HG03460 (cell line): ENCODE results near the gene NME7.
"Not testable (repeated sequence)": the region's sequence is repeated elsewhere in the genome, so short reads cannot be mapped to it uniquely, and the experiment has no call there.

Source experiments
- ATAC-seq: cut with Tn5 transposase; IDR thresholded peaks from one replicate; pipeline ENCODE4 v1.9.1; 2021; ENCODE audit not compliant: unreplicated experiment

NME7 gene

GRCh38 chr1:169307176-169307575 is 60.4 kb downstream of the NME7 start:
- no peak for ATAC-seq

- ATAC-seq: no peak
Observed at GRCh38 chr1:169305948-169306347, 61.6 kb downstream of the NME7 start.

- no peak for ATAC-seq
Observed at GRCh38 chr1:169305356-169305755, 62.2 kb downstream of the NME7 start.

- ATAC-seq: no peak
Observed at GRCh38 chr1:169300854-169301253, 66.7 kb downstream of the NME7 start.

- ATAC-seq: no peak
Observed at GRCh38 chr1:169298441-169298840, 69.2 kb downstream of the NME7 start.

- no peak for ATAC-seq
Observed at GRCh38 chr1:169295846-169296245, 71.8 kb downstream of the NME7 start.

GRCh38 chr1:169295425-169295824 is 72.2 kb downstream of the NME7 start:
- ATAC-seq: no peak

GRCh38 chr1:169289016-169289415 is 78.6 kb downstream of the NME7 start:
- no peak for ATAC-seq

- ATAC-seq: no peak
Observed at GRCh38 chr1:169288011-169288414, 79.6 kb downstream of the NME7 start.

GRCh38 chr1:169287280-169287679 is 80.3 kb downstream of the NME7 start:
- ATAC-seq: no peak

- ATAC-seq: not testable (repeated sequence)
Observed at GRCh38 chr1:169281562-169281961, 86.0 kb downstream of the NME7 start.

- peak; percentile 87 for ATAC-seq
Observed at GRCh38 chr1:169271098-169271497, 96.5 kb downstream of the NME7 start.

GRCh38 chr1:169266133-169266532 is 101.5 kb downstream of the NME7 start:
- ATAC-seq: no peak

GRCh38 chr1:169263059-169263458 is 104.5 kb downstream of the NME7 start:
- ATAC-seq: no peak

GRCh38 chr1:169261884-169262283 is 105.7 kb downstream of the NME7 start:
- no peak for ATAC-seq

- ATAC-seq: no peak
Observed at GRCh38 chr1:169260478-169261151, 107.0 kb downstream of the NME7 start.

- no peak for ATAC-seq
Observed at GRCh38 chr1:169259816-169260215, 107.8 kb downstream of the NME7 start.

- ATAC-seq: no peak
Observed at GRCh38 chr1:169250795-169251194, 116.8 kb downstream of the NME7 start.

- ATAC-seq: no peak
Observed at GRCh38 chr1:169250022-169250421, 117.6 kb downstream of the NME7 start.

GRCh38 chr1:169249611-169250010 is 118.0 kb downstream of the NME7 start:
- ATAC-seq: no peak

GRCh38 chr1:169245706-169246105 is 121.9 kb downstream of the NME7 start:
- ATAC-seq: no peak

- no peak for ATAC-seq
Observed at GRCh38 chr1:169240449-169241232, 127.0 kb downstream of the NME7 start.
